ENCODE data around the gene WDR18.

The WDR18 gene

GRCh38 chr19:964761-965694 lies 19.1 kb upstream of the WDR18 start:
- no peak for DNase-seq (ENCODE audit: low spot score)

- DNase-seq (ENCODE audit: low spot score), result no peak
Observed at GRCh38 chr19:966485-967088, 17.6 kb upstream of the WDR18 start.

GRCh38 chr19:970695-971094 lies 13.4 kb upstream of the WDR18 start:
- no peak for DNase-seq (ENCODE audit: low spot score)

GRCh38 chr19:971795-972194 lies 12.3 kb upstream of the WDR18 start:
- DNase-seq (ENCODE audit: low spot score), result no peak

GRCh38 chr19:972281-972680 lies 11.9 kb upstream of the WDR18 start:
- no peak for DNase-seq (ENCODE audit: low spot score)

- DNase-seq (ENCODE audit: low spot score), result no peak
Observed at GRCh38 chr19:973726-974563, 10.2 kb upstream of the WDR18 start.

- no peak for DNase-seq (ENCODE audit: low spot score)
Observed at GRCh38 chr19:974564-975257, 9.4 kb upstream of the WDR18 start.

GRCh38 chr19:976476-976875 lies 7.7 kb upstream of the WDR18 start:
- no peak for DNase-seq (ENCODE audit: low spot score)

- DNase-seq (ENCODE audit: low spot score), result no peak
Observed at GRCh38 chr19:977058-977464, 7.1 kb upstream of the WDR18 start.

GRCh38 chr19:979318-979741 lies 4.8 kb upstream of the WDR18 start:
- DNase-seq (ENCODE audit: low spot score), result no peak

- no peak for DNase-seq (ENCODE audit: low spot score)
Observed at GRCh38 chr19:980133-980998, 3.8 kb upstream of the WDR18 start.

- peak; percentile 77 for DNase-seq (ENCODE audit: low spot score)
Observed at GRCh38 chr19:982567-983170, 1.5 kb upstream of the WDR18 start.

GRCh38 chr19:986083-986482 lies 1.9 kb downstream of the WDR18 start:
- DNase-seq (ENCODE audit: low spot score), result no peak

- no peak for DNase-seq (ENCODE audit: low spot score)
Observed at GRCh38 chr19:988081-988480, 3.9 kb downstream of the WDR18 start.

- DNase-seq (ENCODE audit: low spot score), result no peak
Observed at GRCh38 chr19:988510-988909, 4.4 kb downstream of the WDR18 start.

GRCh38 chr19:989381-990081 lies 5.4 kb downstream of the WDR18 start:
- no peak for DNase-seq (ENCODE audit: low spot score)

GRCh38 chr19:990119-990571 lies 6.0 kb downstream of the WDR18 start:
- DNase-seq (ENCODE audit: low spot score), result no peak

GRCh38 chr19:990746-991145 lies 6.6 kb downstream of the WDR18 start:
- no peak for DNase-seq (ENCODE audit: low spot score)

GRCh38 chr19:991174-991931 lies 7.2 kb downstream of the WDR18 start:
- DNase-seq (ENCODE audit: low spot score), result no peak
